ENCODE measurements around the gene RAMP3. TPM values are rescaled to one million over a fixed set of nuclear protein-coding genes. Genes with fewer than 3 reads are reported as not detected.

RAMP3 gene
- polyA plus RNA-seq, 2 of the 4 experiments (the other 2 are of a cell fraction) = not detected

DNA sequence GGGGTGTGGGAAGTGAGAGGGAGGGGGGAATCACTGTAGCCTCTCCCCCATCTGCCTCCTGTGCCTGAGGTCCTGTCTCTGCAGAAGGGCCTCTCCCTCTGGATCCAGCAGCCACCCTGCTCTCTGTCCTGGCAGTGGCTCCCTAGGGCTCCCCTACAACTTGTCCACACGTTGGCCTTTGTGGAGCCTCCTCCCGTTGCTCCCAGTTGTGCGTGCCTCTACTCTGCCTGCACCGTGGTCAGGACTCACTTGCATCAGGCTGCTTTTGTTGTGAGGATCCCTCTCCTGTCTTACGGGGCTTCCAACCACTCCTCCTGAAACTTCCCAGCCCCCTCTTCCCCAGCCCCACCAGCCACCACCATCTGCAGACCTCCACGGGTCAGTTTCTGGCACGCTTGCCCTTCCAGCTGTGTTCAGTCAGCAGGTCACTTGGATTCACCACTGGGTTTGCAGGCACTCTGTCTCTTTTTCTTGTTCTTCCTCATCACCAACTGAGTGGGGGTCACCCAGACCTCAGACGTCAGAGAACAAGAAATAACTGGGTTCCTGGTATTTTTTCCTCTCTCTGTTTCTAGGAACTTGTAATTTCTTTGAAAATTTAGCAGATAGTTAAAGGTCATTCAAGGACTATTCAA is 62.3 kb downstream of the RAMP3 start:
- ATAC-seq = no peak
- H3K4me2 ChIP-seq = no peak overlapping the region
- TF ChIP-seq RNF2 (IDR thresholded peaks at IDR 0.05; ENCODE audit: borderline replicate concordance, low read depth) (no peak), CBX2 (IDR thresholded peaks at IDR 0.05; ENCODE audit: borderline replicate concordance, low read depth) (no peak), ZC3H11A (IDR thresholded peaks at IDR 0.05) (no peak), EHMT2 (IDR thresholded peaks at IDR 0.05; ENCODE audit: low read depth) (no peak), EP300 (IDR thresholded peaks at IDR 0.05) (no peak), GATA3 (IDR thresholded peaks at IDR 0.05; ENCODE audit: borderline replicate concordance) (no peak), FOSB (CRISPR knock-in tag; IDR thresholded peaks at IDR 0.05) (no peak), CEBPB (IDR thresholded peaks at IDR 0.05) (no peak), HOXB13 (CRISPR knock-in tag; IDR thresholded peaks at IDR 0.05; ENCODE audit: low read depth) (no peak), MAFK (IDR thresholded peaks at IDR 0.05; ENCODE audit: partially characterized antibody) (no peak), NR3C1 (IDR thresholded peaks at IDR 0.05) (no peak), ZSCAN20 (CRISPR knock-in tag; IDR thresholded peaks at IDR 0.05) (no peak), EHF (CRISPR knock-in tag; IDR thresholded peaks at IDR 0.05) (no peak), TFCP2L1 (CRISPR knock-in tag; IDR thresholded peaks at IDR 0.05) (no peak)
- TF ChIP-seq, protein P1, sequence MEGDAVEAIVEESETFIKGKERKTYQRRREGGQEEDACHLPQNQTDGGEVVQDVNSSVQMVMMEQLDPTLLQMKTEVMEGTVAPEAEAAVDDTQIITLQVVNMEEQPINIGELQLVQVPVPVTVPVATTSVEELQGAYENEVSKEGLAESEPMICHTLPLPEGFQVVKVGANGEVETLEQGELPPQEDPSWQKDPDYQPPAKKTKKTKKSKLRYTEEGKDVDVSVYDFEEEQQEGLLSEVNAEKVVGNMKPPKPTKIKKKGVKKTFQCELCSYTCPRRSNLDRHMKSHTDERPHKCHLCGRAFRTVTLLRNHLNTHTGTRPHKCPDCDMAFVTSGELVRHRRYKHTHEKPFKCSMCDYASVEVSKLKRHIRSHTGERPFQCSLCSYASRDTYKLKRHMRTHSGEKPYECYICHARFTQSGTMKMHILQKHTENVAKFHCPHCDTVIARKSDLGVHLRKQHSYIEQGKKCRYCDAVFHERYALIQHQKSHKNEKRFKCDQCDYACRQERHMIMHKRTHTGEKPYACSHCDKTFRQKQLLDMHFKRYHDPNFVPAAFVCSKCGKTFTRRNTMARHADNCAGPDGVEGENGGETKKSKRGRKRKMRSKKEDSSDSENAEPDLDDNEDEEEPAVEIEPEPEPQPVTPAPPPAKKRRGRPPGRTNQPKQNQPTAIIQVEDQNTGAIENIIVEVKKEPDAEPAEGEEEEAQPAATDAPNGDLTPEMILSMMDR (IDR thresholded peaks at IDR 0.05) = no peak
- TF ChIP-seq, protein P2, sequence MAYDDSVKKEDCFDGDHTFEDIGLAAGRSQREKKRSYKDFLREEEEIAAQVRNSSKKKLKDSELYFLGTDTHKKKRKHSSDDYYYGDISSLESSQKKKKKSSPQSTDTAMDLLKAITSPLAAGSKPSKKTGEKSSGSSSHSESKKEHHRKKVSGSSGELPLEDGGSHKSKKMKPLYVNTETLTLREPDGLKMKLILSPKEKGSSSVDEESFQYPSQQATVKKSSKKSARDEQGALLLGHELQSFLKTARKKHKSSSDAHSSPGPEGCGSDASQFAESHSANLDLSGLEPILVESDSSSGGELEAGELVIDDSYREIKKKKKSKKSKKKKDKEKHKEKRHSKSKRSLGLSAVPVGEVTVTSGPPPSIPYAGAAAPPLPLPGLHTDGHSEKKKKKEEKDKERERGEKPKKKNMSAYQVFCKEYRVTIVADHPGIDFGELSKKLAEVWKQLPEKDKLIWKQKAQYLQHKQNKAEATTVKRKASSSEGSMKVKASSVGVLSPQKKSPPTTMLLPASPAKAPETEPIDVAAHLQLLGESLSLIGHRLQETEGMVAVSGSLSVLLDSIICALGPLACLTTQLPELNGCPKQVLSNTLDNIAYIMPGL (CRISPR knock-in tag; IDR thresholded peaks at IDR 0.05; ENCODE audit: borderline replicate concordance) = no peak
- no peaks in the 10 kb centered on the region for H3K9me3 ChIP-seq
- ChIA-PET CTCF (interaction anchor here (0.6 to 1.0 kb wide), 2 partner anchors 17 to 702 kb away, joined by 3 read pairs; no protein-coding TSS in a partner anchor), POLR2A (no interaction called here)
- whole genome bisulfite sequencing (ENCODE audit: missing lambda C conversion rate) = 44% methylated on average over 7 of the region's 8 CpGs
- no peak overlapping the region for H3K4me3 ChIP-seq
- no peak overlapping the region for H3K27ac ChIP-seq
- H3K4me1 ChIP-seq = no peaks in the 10 kb centered on the region
- no peak for FAIRE-seq
- DNase-seq (ENCODE audit: low read depth in 1 of 2, low spot score in 1 of 2) = no peak

DNA sequence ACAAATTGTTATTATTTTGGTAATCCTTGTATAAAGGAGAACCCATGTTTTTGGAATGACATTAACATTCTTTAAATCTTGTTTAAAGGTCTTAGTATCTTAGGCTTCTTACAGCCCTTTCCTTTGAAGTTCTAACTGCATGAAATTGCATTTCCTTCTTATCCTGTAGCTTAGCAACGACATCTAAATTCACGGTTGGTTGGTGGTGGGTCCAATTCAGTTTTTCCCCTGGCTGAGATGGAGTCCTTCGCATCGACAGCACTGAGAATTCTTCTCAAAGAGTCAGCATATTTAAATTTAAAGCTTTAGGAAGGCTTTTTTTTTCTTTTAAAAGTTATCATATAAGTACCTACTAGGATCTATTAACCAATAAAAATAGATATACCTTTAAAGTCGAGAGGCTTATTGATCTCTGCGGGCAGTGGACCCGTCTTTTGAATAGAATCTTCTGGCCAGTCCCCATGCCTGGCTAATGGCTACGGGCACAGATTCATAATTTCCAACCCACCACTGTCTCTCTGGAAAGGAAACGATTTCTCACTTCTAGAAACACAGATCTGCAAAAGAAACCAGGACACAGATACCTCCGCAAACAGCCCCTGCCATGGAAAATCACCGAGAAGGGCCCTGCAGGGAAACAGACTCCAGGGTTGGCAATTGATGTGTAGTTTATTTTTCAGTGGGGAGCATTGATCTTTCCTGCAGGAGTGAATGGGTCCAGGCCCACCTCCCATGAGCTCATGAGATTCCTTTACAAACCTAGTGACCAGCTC is 63.4 kb downstream of the RAMP3 start:
- FAIRE-seq = no peak
- 43% methylated on average over 11 of the region's 11 CpGs for WGBS (ENCODE audit: missing lambda C conversion rate)
- ChIA-PET POLR2A (no interaction called here), CTCF (interaction anchor here (1.0 to 2.3 kb wide), 2 partner anchors 16 kb away, joined by 3 to 5 read pairs; no protein-coding TSS in a partner anchor)
- TF ChIP-seq HOXA7 (CRISPR knock-in tag; IDR thresholded peaks at IDR 0.05) (no peak), ZC3H11A (IDR thresholded peaks at IDR 0.05) (no peak), EP300 (IDR thresholded peaks at IDR 0.05) (no peak), NR3C1 (IDR thresholded peaks at IDR 0.05) (no peak), RCOR1 (IDR thresholded peaks at IDR 0.05; ENCODE audit: low read depth, low read length) (no peak), HOXB13 (CRISPR knock-in tag; IDR thresholded peaks at IDR 0.05; ENCODE audit: low read depth) (no peak), HEYL (CRISPR knock-in tag; IDR thresholded peaks at IDR 0.05) (no peak), KDM5A (IDR thresholded peaks at IDR 0.05) (no peak), HDAC2 (IDR thresholded peaks at IDR 0.05) (no peak), ZNF302 (CRISPR knock-in tag; IDR thresholded peaks at IDR 0.05) (no peak), CHD2 (IDR thresholded peaks at IDR 0.05; ENCODE audit: low read length, partially characterized antibody) (no peak), GATA3 (IDR thresholded peaks at IDR 0.05; ENCODE audit: borderline replicate concordance) (no peak), JUNB (IDR thresholded peaks at IDR 0.05) (no peak), JUN (IDR thresholded peaks at IDR 0.05) (no peak)
- TF ChIP-seq, protein P1 (IDR thresholded peaks at IDR 0.05) = no peak
- TF ChIP-seq, protein P3, sequence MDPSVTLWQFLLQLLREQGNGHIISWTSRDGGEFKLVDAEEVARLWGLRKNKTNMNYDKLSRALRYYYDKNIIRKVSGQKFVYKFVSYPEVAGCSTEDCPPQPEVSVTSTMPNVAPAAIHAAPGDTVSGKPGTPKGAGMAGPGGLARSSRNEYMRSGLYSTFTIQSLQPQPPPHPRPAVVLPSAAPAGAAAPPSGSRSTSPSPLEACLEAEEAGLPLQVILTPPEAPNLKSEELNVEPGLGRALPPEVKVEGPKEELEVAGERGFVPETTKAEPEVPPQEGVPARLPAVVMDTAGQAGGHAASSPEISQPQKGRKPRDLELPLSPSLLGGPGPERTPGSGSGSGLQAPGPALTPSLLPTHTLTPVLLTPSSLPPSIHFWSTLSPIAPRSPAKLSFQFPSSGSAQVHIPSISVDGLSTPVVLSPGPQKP (IDR thresholded peaks at IDR 0.05; ENCODE audit: low read depth, low read length) = no peak
- Histone ChIP-seq H3K9me3 (no peaks in the 10 kb centered on the region), H3K4me2 (no peak overlapping the region), H3K27ac (no peak overlapping the region), H3K4me1 (no peaks in the 10 kb centered on the region), H3K4me3 (no peak overlapping the region)
- DNase-seq (ENCODE audit: low read depth in 1 of 2, low spot score in 1 of 2) = no peak
- no peak for ATAC-seq

Measured in A549 (cell line).